AG04450 (cell line): ENCODE data around the gene WHRN. TPM values are rescaled to one million over a fixed set of nuclear protein-coding genes. Genes with fewer than 3 reads are reported as not detected.

Source experiments
- CTCF ChIA-PET: fragments of 300-600, 350-600 bp; formaldehyde crosslinking; extraction: SDS; loops from one replicate; lab custom pipeline; 2022; ENCODE audit warnings: antibody characterized with exemption, inconsistent platforms; lab: Charles Lee
- POLR2A ChIA-PET: fragments of 350-600 bp; formaldehyde crosslinking; extraction: SDS; loops from one replicate; lab custom pipeline; 2021; ENCODE audit warnings: antibody characterized with exemption, inconsistent platforms; lab: Yijun Ruan, JAX
- DNase-seq: peaks from one replicate; pipeline ENCODE4 v3.0.0-alpha.2; 2011; ENCODE audit warnings: low read depth, low spot score
- H3K27ac ChIP-seq: one replicate; pipeline ENCODE4 v1.5.1; 2012; ENCODE audit warnings: low read depth, low read length, control low read depth
- H3K27me3 ChIP-seq: one replicate; pipeline ENCODE4 v1.6.0; 2012; ENCODE audit warnings: low read length; ENCODE audit not compliant: control insufficient read depth, insufficient read depth
- H3K4me3 ChIP-seq: 2 replicates; pipeline ENCODE4 v1.5.1; 2011; ENCODE audit warnings: mild to moderate bottlenecking, low read depth, low read length, control low read depth
- H3K9me3 ChIP-seq: 2 replicates; pipeline ENCODE4 v1.5.1; 2012; ENCODE audit warnings: low read length; ENCODE audit not compliant: control insufficient read depth, insufficient read depth
- polyA plus RNA-seq: library from polyadenylated mRNA; depleted of rRNA; stranded (reverse); fragments of >200 nt; gene quantifications from 2 replicates; pipeline ENCODE4 v1.2.3, GENCODE V29; 2011
- TF ChIP-seq, protein P1 (sequence below): IDR thresholded peaks from 2 replicates; pipeline ENCODE4 v1.5.1; 2011; ENCODE audit warnings: low read depth, low read length, control low read depth, inconsistent platforms

Gene WHRN
- polyA plus RNA-seq, 1 experiment: 1.1 TPM

DNA sequence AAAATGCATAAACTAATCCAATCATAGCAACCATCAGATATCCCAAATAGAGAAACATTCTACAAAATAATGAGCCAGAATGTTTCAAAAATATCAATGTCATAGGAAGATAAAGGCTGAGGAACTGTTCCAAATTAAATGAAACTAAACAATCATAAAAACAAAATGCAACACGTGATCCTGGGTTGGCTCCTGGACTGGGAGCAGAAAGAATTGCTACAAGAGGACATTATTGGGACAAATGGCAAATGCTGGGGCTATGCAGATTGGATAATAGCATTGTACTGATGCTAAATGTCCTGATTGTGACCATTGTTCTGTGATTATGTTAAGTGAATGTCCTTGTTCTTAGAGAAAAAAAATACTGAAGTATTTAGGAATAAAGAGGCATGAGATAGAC, 63.3 kb downstream of the WHRN start:
- H3K27me3 ChIP-seq: no peaks in the 10 kb centered on the region
- no peaks in the 10 kb centered on the region for H3K9me3 ChIP-seq
- H3K27ac ChIP-seq: no peak overlapping the region
- ChIA-PET CTCF (interaction anchor here (1.8 to 2.0 kb wide), 2 partner anchors 36 to 211 kb away, joined by 5 to 8 read pairs; no protein-coding TSS in a partner anchor), POLR2A (no interaction called here)
- H3K4me3 ChIP-seq: no peak overlapping the region
- no peak for DNase-seq
- TF ChIP-seq, protein P1, sequence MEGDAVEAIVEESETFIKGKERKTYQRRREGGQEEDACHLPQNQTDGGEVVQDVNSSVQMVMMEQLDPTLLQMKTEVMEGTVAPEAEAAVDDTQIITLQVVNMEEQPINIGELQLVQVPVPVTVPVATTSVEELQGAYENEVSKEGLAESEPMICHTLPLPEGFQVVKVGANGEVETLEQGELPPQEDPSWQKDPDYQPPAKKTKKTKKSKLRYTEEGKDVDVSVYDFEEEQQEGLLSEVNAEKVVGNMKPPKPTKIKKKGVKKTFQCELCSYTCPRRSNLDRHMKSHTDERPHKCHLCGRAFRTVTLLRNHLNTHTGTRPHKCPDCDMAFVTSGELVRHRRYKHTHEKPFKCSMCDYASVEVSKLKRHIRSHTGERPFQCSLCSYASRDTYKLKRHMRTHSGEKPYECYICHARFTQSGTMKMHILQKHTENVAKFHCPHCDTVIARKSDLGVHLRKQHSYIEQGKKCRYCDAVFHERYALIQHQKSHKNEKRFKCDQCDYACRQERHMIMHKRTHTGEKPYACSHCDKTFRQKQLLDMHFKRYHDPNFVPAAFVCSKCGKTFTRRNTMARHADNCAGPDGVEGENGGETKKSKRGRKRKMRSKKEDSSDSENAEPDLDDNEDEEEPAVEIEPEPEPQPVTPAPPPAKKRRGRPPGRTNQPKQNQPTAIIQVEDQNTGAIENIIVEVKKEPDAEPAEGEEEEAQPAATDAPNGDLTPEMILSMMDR: no peak

DNA sequence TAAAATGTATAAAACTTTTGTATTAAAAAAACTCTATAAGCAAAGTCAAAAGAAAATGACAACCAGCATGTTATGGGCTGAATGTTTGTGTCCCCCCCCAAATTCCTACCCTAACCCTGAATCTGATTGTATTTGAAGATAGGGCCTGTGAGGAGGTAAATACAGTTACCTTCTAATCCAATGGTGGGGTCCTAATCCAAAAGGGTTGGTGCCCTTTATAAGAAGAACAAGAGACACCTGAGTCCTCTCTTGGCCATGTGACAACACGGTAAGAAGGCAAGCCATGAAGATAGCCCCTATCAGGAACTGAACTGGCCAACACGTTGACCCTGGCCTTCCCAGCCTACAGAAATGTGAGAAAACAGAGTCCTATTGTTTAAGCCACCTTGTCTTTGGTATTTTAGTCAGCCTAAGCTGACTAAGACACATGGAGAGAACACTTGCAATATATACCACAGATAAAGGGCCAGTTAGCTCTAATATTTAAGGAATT, 67.8 kb downstream of the WHRN start:
- no peak overlapping the region for H3K4me3 ChIP-seq
- H3K27ac ChIP-seq: no peak overlapping the region
- ChIA-PET POLR2A (interaction anchor here (0.6 kb wide), 1 partner anchor 50 kb away, joined by 5 read pairs; no protein-coding TSS in a partner anchor), CTCF (interaction anchor here (0.7 to 6.0 kb wide), 3 partner anchors 8 to 231 kb away, joined by 3 to 159 read pairs (median 7); partner anchors contain the start of gene TEX53)
- TF ChIP-seq, protein P1: no peak
- no peak for DNase-seq
- H3K9me3 ChIP-seq: no peaks in the 10 kb centered on the region
- H3K27me3 ChIP-seq: peaks cover 12% of the 10 kb centered on the region

DNA sequence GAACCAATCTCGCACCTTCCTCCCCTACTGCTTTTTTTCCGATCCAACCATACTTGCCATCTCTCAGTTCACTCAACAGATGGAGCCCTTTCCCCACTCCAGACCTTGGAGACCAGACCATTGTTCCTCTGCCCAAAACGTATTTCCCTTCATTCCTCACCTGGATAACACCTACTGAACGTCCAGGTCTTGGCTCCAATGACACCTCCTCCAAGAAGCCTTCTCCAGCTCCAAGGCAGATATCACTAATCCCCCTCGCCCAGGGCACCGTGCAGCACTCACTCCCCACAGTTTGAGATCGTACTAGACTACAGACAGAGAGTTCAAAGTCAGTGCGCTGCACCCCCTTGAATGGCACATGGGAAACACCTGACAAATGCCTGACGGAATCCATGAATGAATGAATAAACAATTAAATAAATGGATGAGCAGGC, 70.4 kb downstream of the WHRN start:
- no peak overlapping the region for H3K4me3 ChIP-seq
- ChIA-PET POLR2A (no interaction called here), CTCF (interaction anchor here (0.6 to 6.0 kb wide), 31 partner anchors 12 to 582 kb away, joined by 3 to 159 read pairs (median 4); partner anchors contain the start of gene TEX53)
- no peaks in the 10 kb centered on the region for H3K9me3 ChIP-seq
- H3K27ac ChIP-seq: no peak overlapping the region
- TF ChIP-seq, protein P1: peak; percentile 75
- DNase-seq: no peak
- H3K27me3 ChIP-seq: peaks cover 23% of the 10 kb centered on the region

DNA sequence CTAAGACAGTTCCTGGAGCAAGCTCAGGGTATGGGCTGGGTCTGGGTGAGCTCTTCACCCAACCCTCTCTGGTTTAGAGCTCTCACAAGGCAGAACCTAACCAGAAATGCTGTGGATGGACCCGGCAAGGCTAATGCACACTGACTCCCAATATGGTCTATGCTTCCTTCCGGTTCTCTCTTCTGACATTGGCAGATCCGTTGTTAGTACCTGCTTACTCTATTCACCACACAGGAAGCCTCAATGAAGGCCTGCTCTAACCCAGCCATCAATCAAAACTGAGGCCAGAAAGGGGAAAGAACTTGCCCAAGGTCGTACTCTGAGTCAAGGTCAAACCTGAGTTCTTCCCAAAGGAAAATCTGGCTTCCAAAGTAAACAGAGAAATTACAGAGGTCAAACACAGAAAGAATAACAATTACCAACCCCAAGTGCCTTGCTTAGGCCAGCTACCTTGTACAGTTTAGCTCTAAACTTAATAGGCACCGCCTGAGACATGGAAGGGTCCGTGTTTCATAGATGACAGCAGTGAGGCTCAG, 71.5 kb downstream of the WHRN start:
- peaks cover 30% of the 10 kb centered on the region for H3K27me3 ChIP-seq
- DNase-seq: no peak
- no peak overlapping the region for H3K4me3 ChIP-seq
- H3K9me3 ChIP-seq: no peaks in the 10 kb centered on the region
- POLR2A ChIA-PET: no interaction called here
- TF ChIP-seq, protein P1: no peak
- CTCF ChIA-PET: interaction anchor here (1.0 to 6.0 kb wide), 7 partner anchors 11 to 581 kb away, joined by 3 to 159 read pairs (median 7); partner anchors contain the start of gene TEX53
- no peak overlapping the region for H3K27ac ChIP-seq

DNA sequence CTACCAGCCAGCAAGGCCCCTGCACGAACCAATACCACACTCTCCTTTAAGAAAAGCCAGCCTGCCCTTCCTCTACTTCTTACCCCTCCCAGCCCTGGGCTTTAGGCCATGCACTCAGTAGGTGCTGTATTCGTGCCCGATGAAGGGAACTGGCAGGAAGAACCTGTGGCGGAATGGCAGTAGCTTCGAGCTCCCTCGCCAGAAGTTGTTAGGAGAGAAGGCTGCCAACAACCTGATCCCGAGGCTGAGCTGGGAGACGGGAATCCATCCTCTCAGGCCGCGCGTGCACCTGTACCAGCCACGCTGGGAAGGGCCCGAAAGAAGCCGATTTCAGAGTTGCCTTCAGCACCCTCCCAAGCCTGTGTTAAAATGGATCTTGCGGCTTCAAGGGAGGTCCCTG, 72.2 kb downstream of the WHRN start:
- no peaks in the 10 kb centered on the region for H3K9me3 ChIP-seq
- peaks cover 30% of the 10 kb centered on the region for H3K27me3 ChIP-seq
- POLR2A ChIA-PET: no interaction called here
- CTCF ChIA-PET: interaction anchor here (1.2 to 6.0 kb wide), 4 partner anchors 11 to 221 kb away, joined by 3 to 159 read pairs (median 10); partner anchors contain the start of gene TEX53
- H3K4me3 ChIP-seq: no peak overlapping the region
- TF ChIP-seq, protein P1: no peak
- no peak overlapping the region for H3K27ac ChIP-seq
- DNase-seq: no peak
